A549 (cell line): ENCODE measurements around the gene LOXHD1.

Source experiments
- EP300 ChIP-seq, 2 experiments: fragments of >200 bp; sonication (Bioruptor Twin); formaldehyde crosslinking; IDR thresholded peaks; 2 replicates in 1 of 2; 3 replicates in 1 of 2; pipeline ENCODE4 v1.6.1; 2016 to 2017
- FOSB ChIP-seq: fragments of 250-450 bp; sonication (Bioruptor Pico); IDR thresholded peaks from 2 replicates; pipeline ENCODE4 v1.5.0; 2020; ENCODE audit warnings: mild to moderate bottlenecking, moderate library complexity
- POLR2A ChIP-seq: IDR thresholded peaks from 2 replicates; pipeline ENCODE4 v1.6.1; 2012; ENCODE audit warnings: mild to moderate bottlenecking, low read length
- RCOR1 ChIP-seq: fragments of 150-350 bp; IDR thresholded peaks from 2 replicates; pipeline ENCODE4 v1.6.1; 2014; ENCODE audit warnings: antibody characterized with exemption, low read length, low read depth
- SREBF2 ChIP-seq: fragments of 450-650 bp; IDR thresholded peaks from 2 replicates; pipeline ENCODE4 v1.6.1; 2014; ENCODE audit warnings: mild to moderate bottlenecking, moderate library complexity
- TF ChIP-seq, protein P1 (sequence below): fragments of >200 bp; sonication (Bioruptor Twin); formaldehyde crosslinking; IDR thresholded peaks from 3 replicates; pipeline ENCODE4 v1.5.1; 2016
- TF ChIP-seq, protein P2 (sequence below): fragments of 200-600 bp; sonication (generic); IDR thresholded peaks from 2 replicates; pipeline ENCODE4 v1.6.1; 2016; ENCODE audit warnings: antibody characterized with exemption, mild to moderate bottlenecking, moderate library complexity

DNA sequence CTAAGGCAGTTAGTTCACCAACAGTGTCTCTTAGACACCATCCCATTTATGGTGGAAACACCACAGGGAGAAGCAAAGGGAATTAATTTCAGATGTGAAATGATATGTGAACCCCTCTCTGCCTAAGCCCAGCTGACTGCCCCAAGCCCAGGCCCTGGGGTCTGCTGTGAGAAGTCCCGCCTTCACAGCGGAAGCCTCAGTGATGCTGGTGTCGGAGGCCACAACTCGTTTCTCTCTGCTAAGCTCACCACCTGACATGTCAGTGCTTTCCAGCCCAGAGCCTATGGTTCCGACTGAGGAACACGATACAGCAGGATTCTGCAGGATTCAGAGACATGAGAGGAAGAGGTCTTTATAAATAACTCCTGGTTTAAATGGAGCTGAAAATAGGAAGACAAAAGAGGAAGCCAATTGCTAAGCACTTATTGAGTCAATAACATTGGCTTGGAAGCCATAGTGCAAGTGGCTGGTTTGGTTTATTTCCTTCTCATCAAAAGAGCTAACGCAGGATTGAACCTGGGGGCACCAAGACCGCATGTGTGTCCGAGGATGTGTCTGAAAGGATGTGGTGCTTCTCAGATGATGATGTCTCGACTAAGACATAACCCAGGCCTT is 21.9 kb upstream of the LOXHD1 start:
- TF ChIP-seq, protein P1, sequence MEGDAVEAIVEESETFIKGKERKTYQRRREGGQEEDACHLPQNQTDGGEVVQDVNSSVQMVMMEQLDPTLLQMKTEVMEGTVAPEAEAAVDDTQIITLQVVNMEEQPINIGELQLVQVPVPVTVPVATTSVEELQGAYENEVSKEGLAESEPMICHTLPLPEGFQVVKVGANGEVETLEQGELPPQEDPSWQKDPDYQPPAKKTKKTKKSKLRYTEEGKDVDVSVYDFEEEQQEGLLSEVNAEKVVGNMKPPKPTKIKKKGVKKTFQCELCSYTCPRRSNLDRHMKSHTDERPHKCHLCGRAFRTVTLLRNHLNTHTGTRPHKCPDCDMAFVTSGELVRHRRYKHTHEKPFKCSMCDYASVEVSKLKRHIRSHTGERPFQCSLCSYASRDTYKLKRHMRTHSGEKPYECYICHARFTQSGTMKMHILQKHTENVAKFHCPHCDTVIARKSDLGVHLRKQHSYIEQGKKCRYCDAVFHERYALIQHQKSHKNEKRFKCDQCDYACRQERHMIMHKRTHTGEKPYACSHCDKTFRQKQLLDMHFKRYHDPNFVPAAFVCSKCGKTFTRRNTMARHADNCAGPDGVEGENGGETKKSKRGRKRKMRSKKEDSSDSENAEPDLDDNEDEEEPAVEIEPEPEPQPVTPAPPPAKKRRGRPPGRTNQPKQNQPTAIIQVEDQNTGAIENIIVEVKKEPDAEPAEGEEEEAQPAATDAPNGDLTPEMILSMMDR: no peak
- TF ChIP-seq EP300 (IDR thresholded peaks at IDR 0.05) (no peak), FOSB (CRISPR knock-in tag) (no peak), SREBF2 (no peak), RCOR1 (no peak), POLR2A (no peak)
- TF ChIP-seq, protein P2, sequence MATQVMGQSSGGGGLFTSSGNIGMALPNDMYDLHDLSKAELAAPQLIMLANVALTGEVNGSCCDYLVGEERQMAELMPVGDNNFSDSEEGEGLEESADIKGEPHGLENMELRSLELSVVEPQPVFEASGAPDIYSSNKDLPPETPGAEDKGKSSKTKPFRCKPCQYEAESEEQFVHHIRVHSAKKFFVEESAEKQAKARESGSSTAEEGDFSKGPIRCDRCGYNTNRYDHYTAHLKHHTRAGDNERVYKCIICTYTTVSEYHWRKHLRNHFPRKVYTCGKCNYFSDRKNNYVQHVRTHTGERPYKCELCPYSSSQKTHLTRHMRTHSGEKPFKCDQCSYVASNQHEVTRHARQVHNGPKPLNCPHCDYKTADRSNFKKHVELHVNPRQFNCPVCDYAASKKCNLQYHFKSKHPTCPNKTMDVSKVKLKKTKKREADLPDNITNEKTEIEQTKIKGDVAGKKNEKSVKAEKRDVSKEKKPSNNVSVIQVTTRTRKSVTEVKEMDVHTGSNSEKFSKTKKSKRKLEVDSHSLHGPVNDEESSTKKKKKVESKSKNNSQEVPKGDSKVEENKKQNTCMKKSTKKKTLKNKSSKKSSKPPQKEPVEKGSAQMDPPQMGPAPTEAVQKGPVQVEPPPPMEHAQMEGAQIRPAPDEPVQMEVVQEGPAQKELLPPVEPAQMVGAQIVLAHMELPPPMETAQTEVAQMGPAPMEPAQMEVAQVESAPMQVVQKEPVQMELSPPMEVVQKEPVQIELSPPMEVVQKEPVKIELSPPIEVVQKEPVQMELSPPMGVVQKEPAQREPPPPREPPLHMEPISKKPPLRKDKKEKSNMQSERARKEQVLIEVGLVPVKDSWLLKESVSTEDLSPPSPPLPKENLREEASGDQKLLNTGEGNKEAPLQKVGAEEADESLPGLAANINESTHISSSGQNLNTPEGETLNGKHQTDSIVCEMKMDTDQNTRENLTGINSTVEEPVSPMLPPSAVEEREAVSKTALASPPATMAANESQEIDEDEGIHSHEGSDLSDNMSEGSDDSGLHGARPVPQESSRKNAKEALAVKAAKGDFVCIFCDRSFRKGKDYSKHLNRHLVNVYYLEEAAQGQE: no peak
